PC-9 (cell line): ENCODE measurements around the gene TFAP2D. TPM values are rescaled to one million over a fixed set of nuclear protein-coding genes. Genes with fewer than 3 reads are reported as not detected.

Experiments used
- BruUV-seq: library from RNA; stranded (reverse); fragments of 400-500 nt; replicated peaks from 2 replicates; lab custom pipeline; 2021; lab: Mats Ljungman, UMichigan
- CTCF ChIA-PET: fragments of 300-600 bp; sonication (Branson Sonifier 250); formaldehyde crosslinking; loops from one replicate; lab custom pipeline; 2022; ENCODE audit warnings: antibody characterized with exemption; lab: Charles Lee
- POLR2A ChIA-PET: fragments of 300-600 bp; sonication (Branson Sonifier 250); formaldehyde crosslinking; loops from one replicate; lab custom pipeline; 2022; ENCODE audit warnings: antibody characterized with exemption; ENCODE audit not compliant: unreplicated experiment; lab: Charles Lee
- DNase-seq, 2 experiments: peaks; one replicate each; pipeline versions ENCODE4 v3.0.0 to v3.0.0-alpha.2; 2015 to 2022; ENCODE audit warnings: mixed read lengths in 1 of 2
- H2AFZ ChIP-seq: fragments of 200-600 bp; sonication (generic); 2 replicates; pipeline ENCODE4 v1.8.1; 2017; ENCODE audit warnings: antibody characterized with exemption
- H3F3A ChIP-seq: fragments of 200-600 bp; sonication (generic); 2 replicates; pipeline ENCODE4 v1.8.1; 2017; ENCODE audit warnings: antibody characterized with exemption, mild to moderate bottlenecking, low read depth; ENCODE audit not compliant: insufficient read depth
- H3K27ac ChIP-seq: fragments of 200-600 bp; sonication (generic); 2 replicates; pipeline ENCODE4 v1.6.1; 2016; ENCODE audit warnings: mixed run types
- H3K27me3 ChIP-seq: fragments of 200-600 bp; sonication (generic); 2 replicates; pipeline ENCODE4 v1.6.1; 2016; ENCODE audit warnings: low read depth, mixed run types; ENCODE audit not compliant: insufficient read depth
- H3K36me3 ChIP-seq: fragments of 200-600 bp; sonication (generic); 2 replicates; pipeline ENCODE4 v1.6.1; 2016; ENCODE audit warnings: low read depth, mixed run types
- H3K4me1 ChIP-seq: fragments of 200-600 bp; sonication (generic); replicated peaks from 2 replicates; pipeline ENCODE4 v1.6.1; 2016; ENCODE audit warnings: mixed run types; ENCODE audit not compliant: insufficient read depth
- H3K4me2 ChIP-seq: fragments of 200-600 bp; sonication (generic); 2 replicates; pipeline ENCODE4 v1.6.1; 2017; ENCODE audit warnings: mixed run types
- H3K4me3 ChIP-seq: fragments of 200-600 bp; sonication (generic); 2 replicates; pipeline ENCODE4 v1.6.1; 2016; ENCODE audit warnings: mixed run types
- H3K79me2 ChIP-seq: fragments of 200-600 bp; sonication (generic); 2 replicates; pipeline ENCODE4 v1.6.1; 2017; ENCODE audit warnings: low read depth, mixed run types
- H3K9me2 ChIP-seq: fragments of 200-600 bp; sonication (generic); 2 replicates; pipeline ENCODE4 v1.8.1; 2017; ENCODE audit warnings: mild to moderate bottlenecking; ENCODE audit not compliant: insufficient read depth
- H3K9me3 ChIP-seq: fragments of 200-600 bp; sonication (generic); 2 replicates; pipeline ENCODE4 v1.8.1; 2016; ENCODE audit warnings: low read depth; ENCODE audit not compliant: insufficient read depth
- H4K20me1 ChIP-seq: fragments of 200-600 bp; sonication (generic); 2 replicates; pipeline ENCODE4 v1.8.1; 2017; ENCODE audit not compliant: insufficient read depth
- EZH2 ChIP-seq: fragments of 200-600 bp; sonication (generic); IDR thresholded peaks from 2 replicates; pipeline ENCODE4 v1.8.0; 2017; ENCODE audit warnings: antibody characterized with exemption, low read depth
- intact Hi-C: fragments of 100-400 bp; cut with micrococcal nuclease; formaldehyde crosslinking; loops from one replicate; pipeline ENCODE4 v1.10.0; 2022; ENCODE audit not compliant: unreplicated experiment
- total RNA-seq: library from RNA; stranded (reverse); gene quantifications from 2 replicates; pipeline ENCODE4 v1.2.3, GENCODE V29; 2021
- TF ChIP-seq, protein P1 (sequence below): fragments of 200-600 bp; sonication (generic); conservative IDR thresholded peaks from 2 replicates; pipeline ENCODE4 v1.6.1; 2017; ENCODE audit warnings: mixed run types, antibody characterized with exemption, mild to moderate bottlenecking, moderate library complexity

TFAP2D gene
- total RNA-seq, 1 experiment from 2014 or later: not detected

DNA sequence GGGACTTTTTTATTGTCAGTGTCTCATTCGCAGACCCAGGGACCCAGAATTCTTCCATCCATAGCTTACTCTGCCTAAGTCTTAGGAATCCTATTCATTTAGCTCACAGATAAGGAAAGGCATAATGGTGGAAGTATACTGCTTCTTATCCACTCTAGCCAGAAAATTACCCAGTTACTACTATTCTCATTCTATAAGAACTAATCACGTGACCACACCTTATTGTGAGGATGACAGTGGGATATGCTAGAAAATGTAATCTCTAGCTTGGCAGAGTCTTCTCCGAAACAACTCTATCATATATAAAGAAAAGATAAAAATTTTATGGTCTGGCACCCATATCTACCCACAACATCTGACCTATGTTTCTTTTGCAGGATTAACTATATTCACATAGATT, 21.2 kb downstream of the TFAP2D start:
- Histone ChIP-seq H3K4me1 (no peaks in the 10 kb centered on the region), H3K36me3 (no peaks in the 10 kb centered on the region), H3K9me2 (no peaks in the 10 kb centered on the region), H3F3A (no peaks in the 10 kb centered on the region), H3K79me2 (no peaks in the 10 kb centered on the region), H3K27ac (no peak overlapping the region), H3K9me3 (no peaks in the 10 kb centered on the region), H4K20me1 (no peaks in the 10 kb centered on the region), H3K4me3 (no peak overlapping the region), H3K4me2 (no peak overlapping the region), H2AFZ (no peak overlapping the region), H3K27me3 (no peaks in the 10 kb centered on the region)
- ChIA-PET POLR2A (no interaction called here), CTCF (no interaction called here)
- DNase-seq: no peak
- BruUV-seq: no TSS peak
- intact Hi-C loops: no loop called here
- TF ChIP-seq, protein P1, sequence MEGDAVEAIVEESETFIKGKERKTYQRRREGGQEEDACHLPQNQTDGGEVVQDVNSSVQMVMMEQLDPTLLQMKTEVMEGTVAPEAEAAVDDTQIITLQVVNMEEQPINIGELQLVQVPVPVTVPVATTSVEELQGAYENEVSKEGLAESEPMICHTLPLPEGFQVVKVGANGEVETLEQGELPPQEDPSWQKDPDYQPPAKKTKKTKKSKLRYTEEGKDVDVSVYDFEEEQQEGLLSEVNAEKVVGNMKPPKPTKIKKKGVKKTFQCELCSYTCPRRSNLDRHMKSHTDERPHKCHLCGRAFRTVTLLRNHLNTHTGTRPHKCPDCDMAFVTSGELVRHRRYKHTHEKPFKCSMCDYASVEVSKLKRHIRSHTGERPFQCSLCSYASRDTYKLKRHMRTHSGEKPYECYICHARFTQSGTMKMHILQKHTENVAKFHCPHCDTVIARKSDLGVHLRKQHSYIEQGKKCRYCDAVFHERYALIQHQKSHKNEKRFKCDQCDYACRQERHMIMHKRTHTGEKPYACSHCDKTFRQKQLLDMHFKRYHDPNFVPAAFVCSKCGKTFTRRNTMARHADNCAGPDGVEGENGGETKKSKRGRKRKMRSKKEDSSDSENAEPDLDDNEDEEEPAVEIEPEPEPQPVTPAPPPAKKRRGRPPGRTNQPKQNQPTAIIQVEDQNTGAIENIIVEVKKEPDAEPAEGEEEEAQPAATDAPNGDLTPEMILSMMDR: no peak
- TF ChIP-seq EZH2: no peak

DNA sequence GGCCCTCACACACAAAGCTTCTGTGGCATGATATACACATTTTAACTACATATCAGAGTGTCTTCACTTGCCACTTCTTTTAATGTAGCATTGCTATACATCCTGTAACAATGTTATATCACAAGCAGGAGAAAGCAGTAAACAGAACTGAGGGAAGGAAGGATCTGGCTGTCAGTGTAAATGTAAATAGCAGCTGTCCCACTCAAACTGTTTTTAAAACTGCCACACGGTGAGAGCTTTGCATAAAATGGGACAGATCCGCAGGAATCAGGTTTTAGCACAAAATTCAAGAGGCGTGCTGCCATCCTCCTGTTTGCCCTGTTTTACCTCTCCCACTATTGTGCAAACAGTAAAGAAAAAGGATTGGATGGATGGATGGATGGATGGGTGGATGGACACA, 28.8 kb downstream of the TFAP2D start:
- intact Hi-C loops: no loop called here
- H4K20me1 ChIP-seq: no peaks in the 10 kb centered on the region
- BruUV-seq: no TSS peak
- H3K27ac ChIP-seq: no peak overlapping the region
- DNase-seq: no peak
- H3K4me2 ChIP-seq: no peak overlapping the region
- H3K4me3 ChIP-seq: no peak overlapping the region
- H2AFZ ChIP-seq: no peak overlapping the region
- no peaks in the 10 kb centered on the region for H3K4me1 ChIP-seq
- H3K27me3 ChIP-seq: peaks cover 4% of the 10 kb centered on the region; the same call in 1 of the 2 replicates
- no peaks in the 10 kb centered on the region for H3F3A ChIP-seq
- H3K79me2 ChIP-seq: no peaks in the 10 kb centered on the region
- no peaks in the 10 kb centered on the region for H3K9me2 ChIP-seq
- H3K36me3 ChIP-seq: no peaks in the 10 kb centered on the region
- ChIA-PET CTCF (no interaction called here), POLR2A (no interaction called here)
- H3K9me3 ChIP-seq: no peaks in the 10 kb centered on the region
- TF ChIP-seq EZH2: no peak
- TF ChIP-seq, protein P1: no peak

DNA sequence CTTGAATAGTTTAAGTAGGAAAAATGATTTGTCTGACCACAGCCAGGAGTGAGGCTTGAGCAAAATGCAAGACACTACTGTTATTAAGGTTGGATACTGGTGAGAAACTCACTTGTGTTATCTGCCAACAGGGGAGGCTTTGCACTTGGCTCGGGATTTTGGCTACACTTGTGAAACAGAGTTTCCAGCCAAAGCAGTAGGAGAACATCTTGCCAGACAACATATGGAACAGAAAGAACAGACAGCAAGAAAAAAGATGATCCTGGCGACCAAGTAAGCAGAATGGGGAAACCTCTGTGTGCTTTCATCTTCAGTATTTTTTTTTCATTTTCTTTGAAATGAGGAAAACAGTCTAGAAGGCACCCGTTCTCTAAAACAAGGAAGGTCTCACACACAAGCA, 31.6 kb downstream of the TFAP2D start:
- Histone ChIP-seq H4K20me1 (no peaks in the 10 kb centered on the region), H3K36me3 (no peaks in the 10 kb centered on the region), H3K4me1 (no peaks in the 10 kb centered on the region), H3K9me3 (no peaks in the 10 kb centered on the region), H3K79me2 (no peaks in the 10 kb centered on the region), H3K27ac (no peak overlapping the region), H3K9me2 (no peaks in the 10 kb centered on the region), H3K4me3 (no peak overlapping the region), H3K27me3 (peaks cover 4% of the 10 kb centered on the region; the same call in 1 of the 2 replicates), H3K4me2 (no peak overlapping the region), H2AFZ (no peak overlapping the region), H3F3A (no peaks in the 10 kb centered on the region)
- ChIA-PET POLR2A (no interaction called here), CTCF (no interaction called here)
- intact Hi-C loops: no loop called here
- no TSS peak for BruUV-seq
- no peak for DNase-seq
- no peak for TF ChIP-seq EZH2
- TF ChIP-seq, protein P1: no peak
